Ascending aorta (tissue), 2 donors: ENCODE measurements around the gene KRTAP23-1. TPM values are rescaled to one million over a fixed set of nuclear protein-coding genes. Genes with fewer than 3 reads are reported as not detected.

Experiments used
- DNase-seq, 2 donors: peaks; one replicate each; pipeline ENCODE4 v3.0.0-alpha.2; 2019; ENCODE audit warnings: low spot score in 2 of 2
- H3K27ac ChIP-seq, 2 donors: fragments of 200-600 bp; sonication (generic); one replicate each; pipeline ENCODE4 v1.5.1; 2016 to 2017; ENCODE audit warnings: mild to moderate bottlenecking in 1 of 2
- H3K27me3 ChIP-seq: fragments of 200-600 bp; sonication (generic); one replicate; pipeline ENCODE4 v1.5.1; 2017
- H3K36me3 ChIP-seq, 2 donors: fragments of 200-600 bp; sonication (generic); one replicate each; pipeline ENCODE4 v1.5.1; 2016
- H3K4me1 ChIP-seq, 2 donors: fragments of 200-600 bp; sonication (generic); one replicate each; pipeline ENCODE4 v1.5.1; 2016 to 2017; ENCODE audit warnings: mild to moderate bottlenecking in 1 of 2
- H3K4me3 ChIP-seq, 2 donors: fragments of 200-600 bp; sonication (generic); one replicate each; pipeline ENCODE4 v1.5.1; 2016 to 2017; ENCODE audit warnings: mild to moderate bottlenecking in 1 of 2
- H3K9me3 ChIP-seq, 2 donors: fragments of 200-600 bp; sonication (generic); one replicate each; pipeline ENCODE4 v1.5.1; 2016
- intact Hi-C: fragments of 100-400 bp; cut with DNase I; formaldehyde crosslinking; loops from one replicate; pipeline ENCODE4 v1.15.1; 2023
- total RNA-seq: library from RNA; depleted of rRNA; stranded (reverse); fragments of >200 nt; gene quantifications from one replicate; pipeline ENCODE4 v1.1.0, GENCODE V29; 2016
- TF ChIP-seq, protein P1 (sequence below), 3 experiments: fragments of 200-600 bp in 2 of 3; fragments of 450-650 bp in 1 of 3; sonication (generic) in 2 of 3; IDR thresholded peaks; one replicate each; pipeline ENCODE4 v1.5.1; 2016 to 2019; ENCODE audit warnings: antibody characterized with exemption in 3 of 3, mild to moderate bottlenecking in 1 of 3, moderate library complexity in 1 of 3

The KRTAP23-1 gene
- total RNA-seq, 1 donor from 2014 or later, result not detected

DNA sequence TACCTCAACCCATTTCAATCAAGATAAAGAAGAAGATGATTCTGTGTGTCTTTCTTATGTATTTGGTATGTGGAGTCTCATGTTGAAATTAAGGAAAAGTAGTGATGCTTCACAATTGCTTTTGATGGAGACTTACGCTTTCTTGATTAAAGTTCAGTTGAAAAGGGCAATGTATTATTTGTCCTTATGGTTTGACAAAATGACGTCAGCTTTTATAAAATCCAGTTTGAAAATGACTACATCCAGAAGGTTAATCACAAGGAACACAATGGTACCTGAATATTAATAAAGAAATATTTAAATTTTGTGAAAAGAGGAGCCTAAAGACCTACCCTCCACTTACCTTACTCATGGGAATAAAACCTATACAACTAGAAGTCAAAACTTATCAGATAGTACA is 32.7 kb downstream of the KRTAP23-1 start:
- intact Hi-C loops, result no loop called here
- no peak overlapping the region for H3K4me3 ChIP-seq
- H3K27ac ChIP-seq, result no peak overlapping the region
- H3K4me1 ChIP-seq, result no peaks in the 10 kb centered on the region
- H3K36me3 ChIP-seq, result no peaks in the 10 kb centered on the region
- H3K27me3 ChIP-seq, result no peaks in the 10 kb centered on the region
- DNase-seq, result no peak
- TF ChIP-seq, protein P1, sequence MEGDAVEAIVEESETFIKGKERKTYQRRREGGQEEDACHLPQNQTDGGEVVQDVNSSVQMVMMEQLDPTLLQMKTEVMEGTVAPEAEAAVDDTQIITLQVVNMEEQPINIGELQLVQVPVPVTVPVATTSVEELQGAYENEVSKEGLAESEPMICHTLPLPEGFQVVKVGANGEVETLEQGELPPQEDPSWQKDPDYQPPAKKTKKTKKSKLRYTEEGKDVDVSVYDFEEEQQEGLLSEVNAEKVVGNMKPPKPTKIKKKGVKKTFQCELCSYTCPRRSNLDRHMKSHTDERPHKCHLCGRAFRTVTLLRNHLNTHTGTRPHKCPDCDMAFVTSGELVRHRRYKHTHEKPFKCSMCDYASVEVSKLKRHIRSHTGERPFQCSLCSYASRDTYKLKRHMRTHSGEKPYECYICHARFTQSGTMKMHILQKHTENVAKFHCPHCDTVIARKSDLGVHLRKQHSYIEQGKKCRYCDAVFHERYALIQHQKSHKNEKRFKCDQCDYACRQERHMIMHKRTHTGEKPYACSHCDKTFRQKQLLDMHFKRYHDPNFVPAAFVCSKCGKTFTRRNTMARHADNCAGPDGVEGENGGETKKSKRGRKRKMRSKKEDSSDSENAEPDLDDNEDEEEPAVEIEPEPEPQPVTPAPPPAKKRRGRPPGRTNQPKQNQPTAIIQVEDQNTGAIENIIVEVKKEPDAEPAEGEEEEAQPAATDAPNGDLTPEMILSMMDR (IDR thresholded peaks at IDR 0.05), result no peak
- no peaks in the 10 kb centered on the region for H3K9me3 ChIP-seq

DNA sequence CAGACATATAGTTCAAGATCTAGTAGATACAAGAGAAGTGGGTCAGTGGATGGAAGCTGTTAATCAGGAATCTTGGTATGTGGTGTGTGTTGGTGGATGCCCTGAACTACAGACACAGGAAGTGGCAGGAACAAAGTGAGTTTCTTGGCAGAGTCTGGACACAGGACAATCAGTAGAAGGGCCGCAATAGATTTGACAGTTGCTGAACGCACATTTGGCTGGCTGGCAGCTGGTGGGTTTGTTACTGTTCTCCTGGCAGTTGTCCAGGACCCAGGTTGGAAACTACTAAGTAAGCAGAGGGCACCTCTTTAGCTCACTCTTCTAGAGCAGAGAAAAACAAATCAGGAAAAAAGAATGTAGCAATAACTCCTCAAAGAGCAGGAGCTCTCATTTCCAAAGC is 41.5 kb downstream of the KRTAP23-1 start:
- no peak overlapping the region for H3K4me3 ChIP-seq
- TF ChIP-seq, protein P1 (IDR thresholded peaks at IDR 0.05), result no peak
- intact Hi-C loops, result no loop called here

DNA sequence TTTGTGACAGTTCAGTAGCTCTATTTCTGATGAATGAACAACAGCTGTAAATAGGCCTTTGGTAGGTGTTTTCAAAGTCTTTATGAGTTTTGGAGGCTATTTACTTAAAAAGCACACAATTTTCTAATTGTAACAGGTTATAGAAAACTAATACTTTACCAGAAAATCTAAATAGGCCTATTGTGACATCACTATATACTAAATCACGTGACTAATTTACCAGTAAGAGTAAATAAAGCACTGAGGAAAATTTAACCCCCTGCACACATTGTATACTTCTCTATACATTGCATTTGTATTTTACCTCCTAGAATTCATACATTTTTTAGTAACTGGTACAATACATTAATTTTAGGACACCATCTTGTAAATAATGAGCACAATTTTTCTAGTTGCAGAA is 43.3 kb downstream of the KRTAP23-1 start:
- DNase-seq, result no peak
- H3K4me3 ChIP-seq, result no peak overlapping the region
- no peaks in the 10 kb centered on the region for H3K9me3 ChIP-seq
- no peaks in the 10 kb centered on the region for H3K36me3 ChIP-seq
- H3K27me3 ChIP-seq, result no peaks in the 10 kb centered on the region
- intact Hi-C loops, result no loop called here
- H3K27ac ChIP-seq, result no peak overlapping the region
- no peaks in the 10 kb centered on the region for H3K4me1 ChIP-seq
- TF ChIP-seq, protein P1 (IDR thresholded peaks at IDR 0.05), result no peak

More for the DNA sequence above, 41.5 kb downstream of the KRTAP23-1 start:
- no peak for DNase-seq
- Histone ChIP-seq H3K9me3 (no peaks in the 10 kb centered on the region), H3K4me1 (no peaks in the 10 kb centered on the region), H3K27me3 (no peaks in the 10 kb centered on the region), H3K27ac (no peak overlapping the region), H3K36me3 (no peaks in the 10 kb centered on the region)

Other genes with a start within 250 kb of the KRTAP23-1 start
- not detected for gene CLDN17, start 181.8 kb downstream of the KRTAP23-1 start, total RNA-seq
- gene CLDN8, start 132.5 kb downstream of the KRTAP23-1 start, total RNA-seq, result not detected
- not detected for gene KRTAP24-1, start 65.7 kb downstream of the KRTAP23-1 start, total RNA-seq
- not detected for gene KRTAP25-1, start 59.1 kb downstream of the KRTAP23-1 start, total RNA-seq
- gene KRTAP26-1, start 28.3 kb downstream of the KRTAP23-1 start, total RNA-seq, result not detected
- gene KRTAP27-1, start 10.9 kb downstream of the KRTAP23-1 start, total RNA-seq, result not detected
- gene KRTAP13-2, start 23.7 kb upstream of the KRTAP23-1 start, total RNA-seq, result not detected
- not detected for gene KRTAP13-1, start 47.4 kb upstream of the KRTAP23-1 start, total RNA-seq
- not detected for gene KRTAP13-3, start 77.3 kb upstream of the KRTAP23-1 start, total RNA-seq
- not detected for gene KRTAP13-4, start 81.6 kb upstream of the KRTAP23-1 start, total RNA-seq
- not detected for gene KRTAP15-1, start 91.7 kb upstream of the KRTAP23-1 start, total RNA-seq
- not detected for gene KRTAP19-1, start 131.8 kb upstream of the KRTAP23-1 start, total RNA-seq
- gene KRTAP19-2, start 138.8 kb upstream of the KRTAP23-1 start, total RNA-seq, result not detected
- not detected for gene KRTAP19-3, start 143.4 kb upstream of the KRTAP23-1 start, total RNA-seq
- gene KRTAP19-4, start 148.6 kb upstream of the KRTAP23-1 start, total RNA-seq, result not detected
- not detected for gene KRTAP19-5, start 153.5 kb upstream of the KRTAP23-1 start, total RNA-seq
- gene KRTAP19-6, start 193.3 kb upstream of the KRTAP23-1 start, total RNA-seq, result not detected
- gene KRTAP19-7, start 212.7 kb upstream of the KRTAP23-1 start, total RNA-seq, result not detected
- gene KRTAP22-2, start 241.8 kb upstream of the KRTAP23-1 start, total RNA-seq, result not detected
- gene KRTAP6-3, start 243.8 kb upstream of the KRTAP23-1 start, total RNA-seq, result not detected